HepG2 (cell line): ENCODE measurements around the gene ARFGAP1.

ENCODE experiments used
- ATF7 ChIP-seq, 2 experiments: fragments of 450-650 bp in 1 of 2; sonication (generic) in 1 of 2; formaldehyde crosslinking in 1 of 2; IDR thresholded peaks; 2 replicates each; pipeline versions ENCODE4 v1.4.0 to v1.6.1; 2016 to 2020; ENCODE audit warnings: antibody characterized with exemption in 1 of 2, mild to moderate bottlenecking in 1 of 2, missing genetic modification reagents in 1 of 2
- NCOA2 ChIP-seq: sonication (generic); formaldehyde crosslinking; IDR thresholded peaks from 2 replicates; pipeline ENCODE4 v1.8.0; 2022; ENCODE audit warnings: inconsistent platforms
- NCOR1 ChIP-seq: fragments of 200-600 bp; sonication (generic); IDR thresholded peaks from 2 replicates; pipeline ENCODE4 v1.7.0; 2017; ENCODE audit warnings: antibody characterized with exemption, low read length, borderline replicate concordance
- NONO ChIP-seq, 2 experiments: fragments of 450-650 bp in 1 of 2; sonication (generic) in 1 of 2; formaldehyde crosslinking in 1 of 2; IDR thresholded peaks in 1 of 2; conservative IDR thresholded peaks in 1 of 2; 2 replicates each; pipeline versions ENCODE4 v1.6.1 to v1.8.0; 2017 to 2022; ENCODE audit warnings: mild to moderate bottlenecking in 1 of 2, missing genetic modification reagents in 1 of 2, moderate library complexity in 1 of 2
- ZNF781 ChIP-seq: sonication (generic); formaldehyde crosslinking; IDR thresholded peaks from 2 replicates; pipeline ENCODE4 v1.5.1; 2020; ENCODE audit warnings: borderline replicate concordance, mild to moderate bottlenecking, missing genetic modification reagents; ENCODE audit errors: not compliant biosample characterization
- TF ChIP-seq, protein P1 (sequence below): sonication (generic); formaldehyde crosslinking; IDR thresholded peaks from 2 replicates; pipeline ENCODE4 v1.5.0; 2020; ENCODE audit warnings: mild to moderate bottlenecking, missing genetic modification reagents, moderate library complexity
- TF ChIP-seq, protein P2 (sequence below): sonication (generic); formaldehyde crosslinking; IDR thresholded peaks from 2 replicates; pipeline ENCODE4 v1.5.0; 2020; ENCODE audit warnings: mild to moderate bottlenecking, low read depth, missing genetic modification reagents, borderline replicate concordance

DNA sequence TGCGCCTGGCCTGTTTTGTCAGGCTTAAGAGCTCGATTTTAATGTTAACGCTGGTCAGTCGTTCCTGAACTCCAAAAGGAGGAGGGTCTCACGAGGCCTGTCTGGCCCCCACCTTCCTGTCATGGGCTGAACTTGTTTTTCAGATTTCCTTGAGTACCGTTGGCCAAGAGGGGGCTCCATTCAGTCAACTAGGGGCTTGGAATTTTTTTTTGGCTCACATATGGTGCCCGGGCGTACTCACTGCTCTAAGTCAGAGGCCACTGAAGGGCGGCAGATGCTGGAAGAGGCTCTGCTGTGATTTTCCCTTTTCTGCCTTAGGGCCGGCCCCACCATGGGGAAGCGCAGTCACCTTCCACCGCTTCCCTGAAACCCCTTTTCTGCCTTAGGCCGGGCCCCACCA, 43.8 kb upstream of the ARFGAP1 start:
- TF ChIP-seq, protein P1, sequence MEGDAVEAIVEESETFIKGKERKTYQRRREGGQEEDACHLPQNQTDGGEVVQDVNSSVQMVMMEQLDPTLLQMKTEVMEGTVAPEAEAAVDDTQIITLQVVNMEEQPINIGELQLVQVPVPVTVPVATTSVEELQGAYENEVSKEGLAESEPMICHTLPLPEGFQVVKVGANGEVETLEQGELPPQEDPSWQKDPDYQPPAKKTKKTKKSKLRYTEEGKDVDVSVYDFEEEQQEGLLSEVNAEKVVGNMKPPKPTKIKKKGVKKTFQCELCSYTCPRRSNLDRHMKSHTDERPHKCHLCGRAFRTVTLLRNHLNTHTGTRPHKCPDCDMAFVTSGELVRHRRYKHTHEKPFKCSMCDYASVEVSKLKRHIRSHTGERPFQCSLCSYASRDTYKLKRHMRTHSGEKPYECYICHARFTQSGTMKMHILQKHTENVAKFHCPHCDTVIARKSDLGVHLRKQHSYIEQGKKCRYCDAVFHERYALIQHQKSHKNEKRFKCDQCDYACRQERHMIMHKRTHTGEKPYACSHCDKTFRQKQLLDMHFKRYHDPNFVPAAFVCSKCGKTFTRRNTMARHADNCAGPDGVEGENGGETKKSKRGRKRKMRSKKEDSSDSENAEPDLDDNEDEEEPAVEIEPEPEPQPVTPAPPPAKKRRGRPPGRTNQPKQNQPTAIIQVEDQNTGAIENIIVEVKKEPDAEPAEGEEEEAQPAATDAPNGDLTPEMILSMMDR (CRISPR knock-in tag) = no peak
- TF ChIP-seq, protein P2, sequence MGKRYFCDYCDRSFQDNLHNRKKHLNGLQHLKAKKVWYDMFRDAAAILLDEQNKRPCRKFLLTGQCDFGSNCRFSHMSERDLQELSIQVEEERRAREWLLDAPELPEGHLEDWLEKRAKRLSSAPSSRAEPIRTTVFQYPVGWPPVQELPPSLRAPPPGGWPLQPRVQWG = no peak
- no peak for TF ChIP-seq NONO (IDR thresholded peaks at IDR 0.05)
- no peak for TF ChIP-seq NONO (CRISPR knock-in tag; conservative IDR thresholded peaks at IDR 0.05)
- no peak for TF ChIP-seq NCOR1
- no peak for TF ChIP-seq NCOA2
- TF ChIP-seq ATF7 (IDR thresholded peaks at IDR 0.05) = no peak
- TF ChIP-seq ATF7 (CRISPR knock-in tag; IDR thresholded peaks at IDR 0.05) = no peak
- TF ChIP-seq ZNF781 = no peak
